ENCODE measurements around the gene NCR1. TPM values are rescaled to one million over a fixed set of nuclear protein-coding genes. Genes with fewer than 3 reads are reported as not detected.

NCR1 gene
- total RNA-seq, 2 donors from 2014 or later: 0.34 TPM; not detected in 1

Small RNA genes lying within 50 kb of the gene (small RNA-seq; reads per million reads assigned to genes)
- gene AC011476.8: 0 reads per million in 2 donors
- gene RNU6-222P: 0 to 0.09 reads per million in 2 donors

Other genes with a start within 250 kb of the NCR1 start
- 1 to 10 TPM; 1.6 to 5.7 TPM for gene LILRB4, start 243.2 kb upstream of the NCR1 start, total RNA-seq
- gene KIR3DL3, start 181.7 kb upstream of the NCR1 start, total RNA-seq: not detected
- not detected for gene KIR2DL3, start 167.6 kb upstream of the NCR1 start, total RNA-seq
- not detected for gene KIR2DL1, start 136.4 kb upstream of the NCR1 start, total RNA-seq
- not detected for gene KIR2DL4, start 102.5 kb upstream of the NCR1 start, total RNA-seq
- not detected for gene KIR3DL1, start 89.7 kb upstream of the NCR1 start, total RNA-seq
- gene KIR2DS4, start 73.5 kb upstream of the NCR1 start, total RNA-seq: 1 to 10 TPM in 1 of 2 donors, not detected in 1; 1.4 TPM
- not detected for gene KIR3DL2, start 55.7 kb upstream of the NCR1 start, total RNA-seq
- gene FCAR, start 31.9 kb upstream of the NCR1 start, total RNA-seq: not detected
- gene NLRP7, start 41.4 kb downstream of the NCR1 start, total RNA-seq: 1 to 10 TPM in 1 of 2 donors, not detected in 1; 7.6 TPM
- 10 to 100 TPM; 18.5 to 22.4 TPM for gene NLRP2, start 60.2 kb downstream of the NCR1 start, total RNA-seq
- gene GP6, start 132.1 kb downstream of the NCR1 start, total RNA-seq: under 1 TPM; 0.23 to 0.27 TPM
- gene RDH13, start 157.0 kb downstream of the NCR1 start, total RNA-seq: 10 to 100 TPM; 29.8 to 32.8 TPM
- 10 to 100 TPM; 36.8 to 62.8 TPM for gene EPS8L1, start 169.7 kb downstream of the NCR1 start, total RNA-seq
- gene PPP1R12C, start 211.5 kb downstream of the NCR1 start, total RNA-seq: 100 to 1,000 TPM in 1 of 2 donors, 10 to 100 TPM in 1; 67.8 to 164 TPM
- gene TNNT1, start 243.1 kb downstream of the NCR1 start, total RNA-seq: 10 to 100 TPM in 1 of 2 donors, 1 to 10 TPM in 1; 8.5 to 87.9 TPM

Measured in prostate gland (tissue), 2 donors.